Activated CD8-positive, alpha-beta memory T cell treated with anti-CD3 and anti-CD28 coated beads for 48 hours (primary cell): ENCODE measurements around the gene UBE2H.
A peak's percentile ranks its signal among the peaks of the same experiment; 100 is the strongest.

Experiments used
- DNase-seq, 3 experiments: peaks; one replicate each; pipeline ENCODE4 v3.0.0-alpha.2; 2020; ENCODE audit warnings: low read depth in 2 of 3, low spot score in 2 of 3

The UBE2H gene

DNA sequence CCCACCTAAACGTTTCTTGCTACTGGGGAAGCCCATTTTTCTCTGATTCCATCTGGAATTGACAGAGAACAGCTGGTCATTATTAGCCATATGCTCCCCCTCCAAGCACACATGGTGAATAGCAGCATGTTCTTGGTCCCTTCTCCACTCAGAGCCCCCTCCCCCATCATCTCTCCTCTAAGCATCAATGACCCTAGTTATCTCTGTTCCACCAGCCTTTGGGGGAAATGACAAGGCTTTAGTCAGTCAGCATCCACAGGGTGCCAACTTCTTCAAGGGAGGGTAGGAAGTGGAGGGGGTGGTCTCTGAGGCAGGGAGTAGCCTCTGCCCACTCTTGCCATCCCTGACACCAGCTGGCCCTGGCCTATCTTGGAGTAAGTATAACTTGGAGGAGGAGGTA is 163.1 kb downstream of the UBE2H start:
- DNase-seq = no peak

DNA sequence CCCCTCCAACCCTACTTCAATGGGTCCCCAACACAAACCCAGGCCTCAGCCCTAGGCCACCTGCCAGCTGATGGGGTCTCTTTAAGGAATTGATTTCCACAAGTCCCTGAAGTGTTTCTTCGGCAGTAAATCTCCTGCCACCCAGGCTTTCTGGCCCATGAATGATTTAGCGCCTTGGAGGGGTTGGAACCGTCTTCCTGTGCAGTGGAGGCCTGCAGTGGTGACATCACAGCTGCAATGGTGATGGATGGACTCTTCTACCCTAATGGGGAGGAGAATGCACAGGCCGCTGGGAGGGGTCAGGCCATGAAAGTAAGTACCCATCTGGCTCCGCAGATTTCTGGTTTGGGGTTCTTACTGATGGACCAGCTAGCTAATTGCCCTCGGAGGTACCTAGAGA is 163.8 kb downstream of the UBE2H start:
- DNase-seq = no peak

DNA sequence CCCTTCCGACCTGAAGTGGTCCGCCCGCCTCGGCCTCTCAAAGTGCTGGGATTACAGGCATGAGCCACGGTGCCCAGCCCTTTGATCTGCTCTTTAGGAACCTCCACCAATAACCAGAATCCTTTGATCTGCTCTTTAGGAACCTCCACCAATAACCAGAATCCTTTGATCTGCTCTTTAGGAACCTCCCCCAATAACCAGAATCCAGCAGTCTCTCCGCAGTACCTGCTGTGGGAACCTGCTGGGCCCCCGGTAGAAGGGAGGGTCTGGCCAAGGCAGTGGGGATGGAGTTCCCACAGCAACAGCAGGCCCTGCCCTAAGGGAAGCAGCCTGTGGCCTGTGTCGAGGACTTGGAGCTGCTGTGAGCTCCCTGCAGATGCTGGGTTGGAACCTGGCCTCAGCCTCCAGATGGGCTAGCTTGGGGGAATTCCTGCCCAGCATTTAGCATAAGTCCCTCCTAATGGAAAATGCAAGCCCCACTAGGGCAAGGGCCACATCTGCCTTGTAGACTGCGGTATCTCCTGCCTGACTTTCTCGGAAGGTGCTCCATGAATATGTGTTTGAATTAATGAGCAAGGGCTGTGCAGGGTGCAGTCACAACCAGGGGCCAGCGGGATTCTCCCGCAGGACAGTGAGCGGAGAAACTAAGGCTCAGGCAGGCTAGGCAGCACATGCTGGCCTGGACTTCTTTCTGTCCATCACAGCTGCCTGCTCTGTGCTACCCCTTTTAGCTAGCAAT is 165.8 kb downstream of the UBE2H start:
- no peak for DNase-seq

DNA sequence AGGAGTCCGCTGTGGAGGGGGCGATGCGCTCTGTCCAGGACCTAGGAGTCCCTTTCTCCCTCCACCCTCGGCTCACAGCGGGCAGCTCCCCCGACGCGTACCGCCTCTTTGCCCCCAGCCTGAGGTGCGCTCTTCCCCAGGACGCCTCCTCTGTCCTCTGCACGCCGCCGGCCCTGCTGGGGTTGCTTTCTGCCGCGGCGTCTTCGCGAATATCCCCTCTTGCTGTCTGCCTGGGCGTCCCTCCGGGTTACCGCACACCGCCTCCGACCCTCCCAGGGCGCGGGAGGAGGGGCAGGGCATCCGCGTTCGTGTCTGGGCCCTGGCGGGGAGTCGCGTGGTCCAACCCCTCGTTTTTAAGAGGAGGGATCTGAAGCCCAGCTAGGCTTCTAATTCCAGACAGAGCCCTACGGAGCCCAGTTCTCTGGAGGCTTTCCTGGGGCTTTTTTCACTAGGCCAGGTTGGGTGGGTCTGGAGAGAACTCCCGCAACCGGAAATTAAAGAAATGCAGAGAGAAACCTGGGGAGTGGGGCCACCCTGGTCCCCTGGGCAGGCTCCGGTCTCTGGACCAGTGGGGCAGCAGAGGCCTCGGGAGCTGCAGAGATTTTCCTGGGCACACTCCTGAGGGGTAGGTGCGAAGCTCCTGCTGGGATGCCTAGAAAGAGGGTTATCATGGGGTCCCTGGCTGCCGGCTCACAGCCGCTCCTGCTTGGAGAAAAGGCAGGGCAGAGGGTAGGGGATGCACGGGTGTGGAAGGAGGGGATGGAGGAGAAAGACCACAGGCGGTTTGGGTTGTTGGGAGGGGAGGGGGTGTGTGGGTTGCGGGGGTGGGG is 166.9 kb downstream of the UBE2H start:
- DNase-seq = no peak

DNA sequence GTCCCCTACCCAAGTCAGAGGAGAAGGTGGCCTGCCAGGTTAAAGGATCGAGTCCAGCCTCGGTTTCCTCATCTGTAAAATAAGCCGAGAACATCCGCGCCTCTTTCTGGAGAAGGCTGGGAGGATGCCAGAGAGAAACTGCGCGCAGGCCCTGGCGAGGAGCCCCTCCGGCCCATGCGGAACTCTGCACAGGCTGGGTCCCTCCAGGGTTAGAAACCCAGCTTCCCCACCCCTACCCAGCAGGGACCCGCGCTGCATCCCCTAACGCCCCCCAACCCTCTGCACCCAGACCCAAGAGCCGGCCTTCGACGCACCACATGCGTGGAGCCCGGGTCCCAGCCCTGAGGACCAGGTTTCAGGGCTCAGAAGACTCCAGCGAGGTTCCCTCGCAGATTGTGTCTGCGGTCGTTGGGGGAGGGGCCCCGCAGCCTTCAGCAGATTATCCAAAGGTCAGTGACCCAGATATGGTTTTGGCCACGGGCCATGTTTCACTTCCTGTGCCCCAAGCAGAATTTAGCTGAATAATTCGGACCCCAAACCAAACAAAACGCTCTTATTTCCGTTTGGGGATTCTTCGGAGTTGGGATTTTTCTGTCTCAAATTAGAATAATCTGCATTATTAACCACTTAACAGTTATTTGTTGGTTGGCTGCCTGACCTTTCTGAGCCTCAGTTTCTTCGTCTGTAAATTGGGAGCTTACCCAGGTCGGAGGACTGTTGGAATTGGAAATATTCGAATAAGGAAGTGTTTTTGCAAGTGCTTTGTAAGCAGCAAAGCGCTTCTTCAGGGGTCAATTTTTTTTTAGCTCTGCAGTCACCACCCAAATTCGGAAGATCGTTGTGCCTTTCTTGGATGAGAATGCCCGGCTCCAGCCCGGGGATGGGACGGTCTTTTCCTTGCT is 167.7 kb downstream of the UBE2H start:
- DNase-seq = no peak

DNA sequence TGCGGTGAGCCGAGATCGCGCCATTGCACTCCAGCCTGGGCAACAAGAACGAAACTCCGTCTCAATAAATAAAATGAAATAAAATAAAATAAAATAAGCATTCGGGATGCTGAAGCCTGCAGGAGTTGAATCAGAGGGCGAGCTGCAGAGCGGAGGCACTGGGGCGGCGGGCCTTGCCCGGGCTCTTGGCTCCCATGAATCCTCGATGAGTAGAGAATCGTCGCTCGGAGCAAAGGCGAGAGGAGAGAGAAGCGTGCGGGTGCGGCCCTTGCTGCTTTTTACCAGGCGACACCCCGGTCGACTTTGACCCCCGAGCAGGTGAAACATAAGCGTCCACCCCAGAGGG is 168.3 kb downstream of the UBE2H start:
- no peak for DNase-seq

DNA sequence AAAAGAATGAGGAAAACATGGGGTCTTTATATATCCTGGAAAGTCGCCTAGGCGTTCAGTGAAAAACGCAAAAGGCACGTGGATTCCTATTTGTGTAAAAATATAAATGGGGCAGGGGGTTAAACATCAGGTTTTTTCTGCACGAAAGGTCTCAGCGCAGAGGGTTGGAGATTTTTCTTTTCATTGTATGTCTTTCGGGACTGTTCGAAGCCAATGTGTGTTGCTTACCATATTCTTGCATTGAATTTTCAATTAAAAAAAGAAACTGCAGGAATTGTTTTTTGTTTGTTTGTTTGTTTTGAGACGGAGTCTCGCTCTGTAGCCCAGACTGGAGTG is 169.2 kb downstream of the UBE2H start:
- DNase-seq = no peak

DNA sequence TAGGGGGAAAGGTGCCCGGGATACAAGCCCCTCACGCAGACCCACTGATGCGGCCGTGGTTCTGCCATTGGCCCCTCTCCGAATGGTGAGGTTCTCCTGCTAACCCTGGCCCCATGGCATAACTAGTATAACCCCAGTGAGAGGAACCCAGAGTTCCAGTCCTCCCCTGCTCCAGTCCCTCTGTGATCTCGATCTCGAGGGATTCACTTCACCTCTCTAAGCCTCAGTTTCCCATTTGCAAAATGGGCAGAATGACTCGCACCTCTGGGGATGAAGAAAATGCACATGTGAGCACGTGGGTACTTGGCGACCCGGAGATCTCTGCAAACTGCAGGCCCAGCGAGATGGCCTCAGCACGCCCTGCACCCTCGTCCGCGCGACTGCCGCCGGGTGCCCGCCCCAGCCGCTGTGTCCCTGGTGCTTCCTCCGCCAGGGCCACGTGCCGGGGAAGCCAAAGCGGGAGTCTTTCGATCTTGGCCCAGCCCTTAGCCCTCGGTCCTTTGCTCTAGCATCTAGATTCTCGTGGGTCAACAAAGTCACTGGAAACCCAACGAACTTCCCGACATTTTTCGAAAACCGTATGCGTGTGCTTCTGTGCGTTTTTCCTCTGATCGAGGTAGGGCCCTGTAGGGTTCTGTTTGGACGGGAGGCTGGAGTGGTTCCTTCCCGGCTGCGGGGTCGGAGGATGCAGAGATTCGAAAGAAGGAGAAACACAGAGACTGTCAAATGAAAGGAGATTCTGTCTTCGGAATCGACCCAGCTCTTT is 169.8 kb downstream of the UBE2H start:
- DNase-seq = no peak

DNA sequence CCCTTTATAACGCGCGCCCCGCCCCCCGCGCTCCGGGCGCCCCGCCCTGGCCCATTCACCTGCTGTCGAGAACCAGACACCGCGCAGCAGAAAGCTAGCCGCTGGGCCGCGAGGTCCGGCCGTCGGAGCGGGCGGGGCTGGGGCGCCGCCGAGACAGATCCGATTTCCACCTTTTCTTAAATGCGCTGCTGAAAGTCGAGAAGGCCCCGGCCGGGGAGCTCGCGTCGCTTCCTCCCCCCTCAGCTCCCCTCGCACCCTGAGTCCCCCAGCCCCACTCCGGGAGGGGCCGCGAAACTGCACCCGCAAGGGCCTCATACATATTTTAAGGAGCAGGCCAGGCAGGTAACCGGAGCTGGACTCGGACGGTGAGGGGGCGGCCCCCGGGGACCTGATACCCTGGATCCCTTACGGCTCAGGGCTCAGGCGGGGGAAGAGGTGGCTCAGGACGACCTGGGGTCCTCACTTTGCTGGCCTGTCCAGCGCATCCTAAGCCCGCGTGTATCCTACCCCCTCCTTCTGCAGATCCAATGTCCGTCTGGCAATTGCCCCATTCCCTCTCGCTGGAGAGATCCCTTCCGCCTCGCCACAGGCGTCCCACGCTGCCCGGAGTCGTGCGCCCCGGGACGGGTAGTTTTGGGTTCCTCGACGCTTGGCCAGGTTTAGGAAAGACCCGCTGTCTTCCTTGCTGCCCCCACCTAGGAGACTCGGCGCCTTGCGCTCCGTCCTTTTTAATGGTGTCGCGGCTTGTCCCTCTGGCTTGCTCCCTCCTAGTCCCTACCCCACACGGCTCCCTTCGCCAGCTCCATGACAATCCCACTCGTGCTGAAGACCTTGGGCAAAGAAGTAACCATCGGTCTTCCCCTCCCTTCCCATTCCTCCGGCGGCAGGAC is 170.6 kb downstream of the UBE2H start:
- no peak for DNase-seq

DNA sequence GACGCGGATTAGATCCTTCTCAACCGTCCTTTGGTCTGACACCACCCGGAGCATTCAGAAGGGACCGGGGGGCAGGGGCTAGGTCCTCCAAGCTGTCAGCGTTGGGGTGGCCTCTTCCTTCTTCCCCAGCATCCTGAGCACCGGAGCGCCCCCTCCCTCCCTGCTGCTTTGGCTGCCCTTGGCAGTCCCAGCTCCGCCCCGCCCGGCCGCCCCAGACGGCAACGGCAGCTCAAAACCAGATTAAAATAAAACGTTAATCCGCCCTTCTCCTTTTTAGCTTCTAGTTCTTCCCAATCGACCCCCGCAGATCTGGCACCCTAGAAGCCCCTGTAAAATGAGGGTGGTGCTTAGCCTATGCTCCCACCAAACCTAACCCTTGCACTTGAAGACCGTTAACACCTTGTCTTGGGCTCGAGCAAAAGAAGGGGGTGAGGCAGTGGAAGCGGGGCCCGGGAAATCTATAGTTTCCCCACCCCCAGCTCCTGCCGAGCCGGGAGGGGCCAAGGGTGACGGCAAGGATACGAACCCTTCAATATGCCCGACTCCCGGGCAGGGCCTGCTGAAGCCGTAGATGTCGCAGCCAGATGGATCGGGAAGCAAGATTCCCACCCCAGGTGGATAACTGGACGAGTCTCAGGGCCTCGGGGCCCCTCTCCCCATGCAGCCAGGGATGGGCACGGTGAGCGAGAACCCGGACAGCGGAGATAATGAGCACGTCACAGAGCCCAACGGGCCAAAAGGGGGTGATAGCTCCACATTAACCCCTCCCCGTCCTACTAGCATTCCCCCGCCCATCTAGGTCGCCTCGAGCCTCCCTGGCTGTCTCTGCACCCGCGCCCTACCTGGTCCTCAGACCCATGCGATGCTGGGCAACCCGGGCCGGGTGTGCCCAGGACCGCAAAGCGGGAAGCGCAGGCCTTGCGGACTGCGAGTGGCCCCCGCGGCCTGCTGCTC is 171.5 kb downstream of the UBE2H start:
- peak in 1 of 3 experiments; percentile 20 for DNase-seq
